IMR-90 (cell line): Measurements from ENCODE around the gene ME3. TPM values are rescaled to one million over a fixed set of nuclear protein-coding genes. Genes with fewer than 3 reads are reported as not detected.

ENCODE experiments used
- ATAC-seq: fragments of 200-7000 bp; cut with Tn5 transposase; 2 replicates; pipeline ENCODE4 v1.9.1; 2020; ENCODE audit warnings: low read depth, mild to moderate bottlenecking, moderate library complexity
- BruUV-seq: library from RNA; stranded (reverse); fragments of 400-500 nt; replicated peaks from 2 replicates; lab custom pipeline; 2021; lab: Mats Ljungman, UMichigan
- CTCF ChIA-PET: fragments of 300-600 bp; formaldehyde crosslinking; extraction: SDS; loops from one replicate; lab custom pipeline; 2021; ENCODE audit warnings: antibody characterized with exemption; lab: Yijun Ruan, JAX
- POLR2A ChIA-PET: fragments of 300-600 bp; sonication (Branson Sonifier 250); formaldehyde crosslinking; loops from one replicate; lab custom pipeline; 2022; ENCODE audit warnings: antibody characterized with exemption; ENCODE audit not compliant: unreplicated experiment; lab: Charles Lee
- DNase-seq: peaks from one replicate; pipeline ENCODE4 v3.0.0; 2013
- H2AFZ ChIP-seq: replicated peaks from 2 replicates; pipeline ENCODE3; 2013; ENCODE audit warnings: low read length, mild to moderate bottlenecking; ENCODE audit not compliant: poor library complexity
- H2AK5ac ChIP-seq: 2 replicates; pipeline ENCODE4 v1.6.1; 2013; ENCODE audit warnings: low read depth, low read length, inconsistent platforms
- H2AK9ac ChIP-seq: replicated peaks from 2 replicates; pipeline ENCODE3; 2013; ENCODE audit warnings: mild to moderate bottlenecking, low read depth, low read length, moderate library complexity; ENCODE audit not compliant: poor library complexity
- H2BK120ac ChIP-seq: 2 replicates; pipeline ENCODE4 v1.6.1; 2013; ENCODE audit warnings: low read depth, low read length, inconsistent platforms
- H2BK15ac ChIP-seq: 3 replicates; pipeline ENCODE4 v1.6.1; 2013; ENCODE audit warnings: low read depth, low read length, inconsistent platforms
- H2BK20ac ChIP-seq: 2 replicates; pipeline ENCODE4 v1.6.1; 2013; ENCODE audit warnings: low read depth, mild to moderate bottlenecking, inconsistent platforms, low read length, moderate library complexity
- H2BK5ac ChIP-seq: 2 replicates; pipeline ENCODE4 v1.6.1; 2013; ENCODE audit warnings: mild to moderate bottlenecking, low read depth, low read length, inconsistent platforms; ENCODE audit not compliant: poor library complexity, severe bottlenecking
- H3K14ac ChIP-seq: replicated peaks from 2 replicates; pipeline ENCODE4 v1.6.1; 2013; ENCODE audit warnings: low read depth, low read length, inconsistent platforms
- H3K18ac ChIP-seq: 2 replicates; pipeline ENCODE4 v1.6.1; 2013; ENCODE audit warnings: low read depth, low read length, control low read depth
- H3K23ac ChIP-seq: 2 replicates; pipeline ENCODE4 v1.6.1; 2013; ENCODE audit warnings: low read depth, low read length, inconsistent platforms
- H3K27ac ChIP-seq: 2 replicates; pipeline ENCODE4 v1.5.1; 2013; ENCODE audit warnings: mild to moderate bottlenecking, control low read depth, low read length; ENCODE audit not compliant: insufficient read depth
- H3K27me3 ChIP-seq: 2 replicates; pipeline ENCODE4 v1.6.1; 2013; ENCODE audit warnings: low read length; ENCODE audit not compliant: control insufficient read depth, insufficient read depth
- H3K36me3 ChIP-seq: 2 replicates; pipeline ENCODE4 v1.6.1; 2013; ENCODE audit warnings: low read length, mixed read lengths; ENCODE audit not compliant: control insufficient read depth, insufficient read depth
- H3K4ac ChIP-seq: 2 replicates; pipeline ENCODE4 v1.6.1; 2013; ENCODE audit warnings: low read depth, low read length, inconsistent platforms
- H3K4me1 ChIP-seq: 2 replicates; pipeline ENCODE4 v1.6.1; 2013; ENCODE audit warnings: low read length, mixed read lengths; ENCODE audit not compliant: control insufficient read depth, insufficient read depth
- H3K4me2 ChIP-seq: 2 replicates; pipeline ENCODE4 v1.6.1; 2013; ENCODE audit warnings: low read depth, mild to moderate bottlenecking, control low read depth, low read length, moderate library complexity
- H3K4me3 ChIP-seq: 2 replicates; pipeline ENCODE4 v1.5.1; 2013; ENCODE audit warnings: low read depth, mild to moderate bottlenecking, control low read depth, low read length, moderate library complexity; ENCODE audit not compliant: insufficient read depth
- H3K56ac ChIP-seq: 2 replicates; pipeline ENCODE4 v1.6.1; 2013; ENCODE audit warnings: low read length, inconsistent platforms; ENCODE audit not compliant: insufficient read depth; ENCODE audit errors: extremely low read depth
- H3K79me1 ChIP-seq, 2 experiments: 2 replicates each; pipeline ENCODE4 v1.6.1; 2013; ENCODE audit warnings: low read length in 2 of 2, inconsistent platforms in 1 of 2, low read depth in 1 of 2
- H3K9ac ChIP-seq: 2 replicates; pipeline ENCODE4 v1.6.1; 2013; ENCODE audit warnings: low read depth, low read length, control low read depth
- H3K9me1 ChIP-seq: 2 replicates; pipeline ENCODE4 v1.6.1; 2013; ENCODE audit warnings: low read length, inconsistent platforms; ENCODE audit not compliant: insufficient read depth
- H3K9me3 ChIP-seq: 2 replicates; pipeline ENCODE4 v1.6.1; 2013; ENCODE audit warnings: low read length; ENCODE audit not compliant: control insufficient read depth, insufficient read depth
- H4K20me1 ChIP-seq: 2 replicates; pipeline ENCODE4 v1.6.1; 2013; ENCODE audit warnings: low read length, inconsistent platforms; ENCODE audit not compliant: insufficient read depth
- H4K5ac ChIP-seq: 2 replicates; pipeline ENCODE4 v1.6.1; 2013; ENCODE audit warnings: mild to moderate bottlenecking, low read depth, low read length, control low read depth
- H4K8ac ChIP-seq, 2 experiments: 2 replicates each; pipeline ENCODE4 v1.6.1; 2013; ENCODE audit warnings: low read depth in 2 of 2, low read length in 2 of 2, control low read depth in 1 of 2, inconsistent platforms in 1 of 2
- H4K91ac ChIP-seq: 2 replicates; pipeline ENCODE4 v1.6.1; 2013; ENCODE audit warnings: low read depth, low read length, inconsistent platforms; ENCODE audit not compliant: insufficient read depth
- CEBPB ChIP-seq: IDR thresholded peaks from 2 replicates; pipeline ENCODE4 v1.6.1; 2012; ENCODE audit warnings: low read depth, low read length, improper control_type of control experiment
- CHD1 ChIP-seq: IDR thresholded peaks from 2 replicates; pipeline ENCODE4 v1.6.1; 2012; ENCODE audit warnings: low read depth, low read length, improper control_type of control experiment
- FOS ChIP-seq: fragments of 150-350 bp; IDR thresholded peaks from 2 replicates; pipeline ENCODE4 v1.6.1; 2016; ENCODE audit warnings: low read depth, low read length
- MAFK ChIP-seq: IDR thresholded peaks from 2 replicates; pipeline ENCODE4 v1.6.1; 2012; ENCODE audit warnings: low read depth, low read length, improper control_type of control experiment
- MXI1 ChIP-seq: IDR thresholded peaks from 2 replicates; pipeline ENCODE4 v1.6.1; 2012; ENCODE audit warnings: low read depth, mild to moderate bottlenecking, low read length, moderate library complexity, borderline replicate concordance
- NFE2L2 ChIP-seq: fragments of 150-350 bp; IDR thresholded peaks from 2 replicates; pipeline ENCODE4 v1.6.1; 2016; ENCODE audit warnings: low read depth, mild to moderate bottlenecking, low read length
- POLR2A ChIP-seq: IDR thresholded peaks from 2 replicates; pipeline ENCODE4 v1.6.1; 2012; ENCODE audit warnings: mild to moderate bottlenecking, low read depth, low read length
- RAD21 ChIP-seq: IDR thresholded peaks from 2 replicates; pipeline ENCODE4 v1.6.1; 2012; ENCODE audit warnings: low read length, improper control_type of control experiment
- RCOR1 ChIP-seq: IDR thresholded peaks from 2 replicates; pipeline ENCODE4 v1.6.1; 2012; ENCODE audit warnings: mild to moderate bottlenecking, low read length, improper control_type of control experiment; ENCODE audit not compliant: insufficient replicate concordance
- RFX5 ChIP-seq: IDR thresholded peaks from 2 replicates; pipeline ENCODE4 v1.8.0; 2012; ENCODE audit warnings: low read depth, mild to moderate bottlenecking, low read length, moderate library complexity
- SMC3 ChIP-seq: fragments of 150-350 bp; IDR thresholded peaks from 2 replicates; pipeline ENCODE4 v1.6.1; 2016; ENCODE audit warnings: low read depth, mild to moderate bottlenecking, antibody characterized with exemption, low read length, moderate library complexity
- USF2 ChIP-seq: fragments of 150-350 bp; IDR thresholded peaks from 2 replicates; pipeline ENCODE4 v1.6.1; 2017; ENCODE audit warnings: mild to moderate bottlenecking, antibody characterized with exemption, low read length, low read depth
- WGBS, 2 experiments: methylation state at CpG; one replicate each; pipeline versions ENCODE4 v1.1.5 to v1.1.7; 2013; ENCODE audit warnings: missing lambda C conversion rate in 2 of 2; ENCODE audit not compliant: insufficient read length in 1 of 2; ENCODE audit errors: extremely low coverage in 2 of 2; 5-methylcytosine and 5-hydroxymethylcytosine counted together
- dilution Hi-C: fragments of 300-500 bp; cut with HindIII; formaldehyde crosslinking; loops from one replicate; pipeline ENCODE4 v1.14.3; 2018; ENCODE audit warnings: low sequenced_read_pairs; ENCODE audit not compliant: unreplicated experiment
- in situ Hi-C: fragments of 300-500 bp; cut with MboI; formaldehyde crosslinking; loops from 3 replicates; pipeline ENCODE4 v1.14.3; 2019; ENCODE audit warnings: low sequenced_read_pairs, inconsistent platforms, mixed read lengths
- intact Hi-C: fragments of 100-400 bp; cut with micrococcal nuclease; formaldehyde crosslinking; loops from 2 replicates; pipeline ENCODE4 v1.10.0; 2022
- polyA plus RNA-seq, 3 experiments: library from polyadenylated mRNA; depleted of rRNA; stranded (reverse); fragments of >200 nt; gene quantifications; 2 replicates each; pipeline ENCODE4 v1.2.3, GENCODE V29; 2012; ENCODE audit warnings: low replicate concordance in 1 of 3
- total RNA-seq: library from RNA; depleted of rRNA; stranded (reverse); fragments of >200 nt; gene quantifications from 2 replicates; pipeline ENCODE4 v1.2.3, GENCODE V29; 2012

ME3 gene
- total and polyA plus RNA-seq, 2 of the 4 experiments (the other 2 are of a cell fraction), result 7.8 to 9.0 TPM

GRCh38 chr11:86508604-86509587 is 163.5 kb downstream of the ME3 start:
- H3K9me1 ChIP-seq, result peaks cover 9% of the 10 kb centered on the region
- dilution Hi-C loops, result no loop called here
- no peak overlapping the region for H3K9ac ChIP-seq
- TF ChIP-seq FOS (no peak), SMC3 (no peak), RAD21 (no peak), USF2 (no peak), NFE2L2 (no peak), CEBPB (no peak), POLR2A (no peak), RFX5 (no peak), CHD1 (no peak), MAFK (no peak), MXI1 (no peak), RCOR1 (no peak)
- H2BK20ac ChIP-seq, result no peak overlapping the region
- no peaks in the 10 kb centered on the region for H3K79me1 ChIP-seq
- H3K4me1 ChIP-seq, result peaks cover 4% of the 10 kb centered on the region; the same call in 1 of the 2 replicates
- no CpG with 5 or more reads among the region's 6 CpGs for WGBS, 2 experiments
- peak; percentile 30 for DNase-seq
- no peak overlapping the region for H2BK5ac ChIP-seq
- no peak overlapping the region for H2AFZ ChIP-seq
- 0 out of 2 replicates have a peak overlapping the region, but pooled peaks have one; percentile 2 for H3K14ac ChIP-seq
- no peak overlapping the region for H3K18ac ChIP-seq
- H3K4ac ChIP-seq, result peak overlapping the region; percentile 9; the same call in 1 of the 2 replicates
- no peaks in the 10 kb centered on the region for H4K20me1 ChIP-seq
- H3K9me3 ChIP-seq, result peaks cover 3% of the 10 kb centered on the region
- no peak overlapping the region for H3K4me2 ChIP-seq
- H3K27ac ChIP-seq, result no peak overlapping the region
- no peaks in the 10 kb centered on the region for H3K36me3 ChIP-seq
- no peak for ATAC-seq
- intact Hi-C loops, result no loop called here
- H4K8ac ChIP-seq, result no peak overlapping the region
- in situ Hi-C loops, result no loop called here
- H4K91ac ChIP-seq, result no peak overlapping the region
- no peak overlapping the region for H2AK9ac ChIP-seq
- no peak overlapping the region for H3K23ac ChIP-seq
- peak overlapping the region; percentile 2; the same call in 1 of the 2 replicates for H2AK5ac ChIP-seq
- ChIA-PET POLR2A (interaction anchor here (0.6 kb wide), 1 partner anchor 15 kb away, joined by 3 read pairs; no protein-coding TSS in a partner anchor), CTCF (interaction anchor here (0.7 kb wide), 1 partner anchor 405 kb away, joined by 3 read pairs; no protein-coding TSS in a partner anchor)
- H4K5ac ChIP-seq, result no peak overlapping the region
- no peak overlapping the region; the same call in 2 of the 3 replicates for H2BK15ac ChIP-seq
- no peak overlapping the region for H2BK120ac ChIP-seq
- H3K4me3 ChIP-seq, result no peak overlapping the region
- H3K56ac ChIP-seq, result no peak overlapping the region
- no peaks in the 10 kb centered on the region for H3K27me3 ChIP-seq
- BruUV-seq, result no TSS peak
